GM18861 (cell line): Measurements from ENCODE around the gene EFCAB9.

ENCODE experiments used
- ATAC-seq: cut with Tn5 transposase; IDR thresholded peaks from one replicate; pipeline ENCODE4 v1.9.1; 2021; ENCODE audit not compliant: unreplicated experiment

EFCAB9 gene

GRCh38 chr5:172165465-172165864, 28.5 kb upstream of the EFCAB9 start:
- peak; percentile 75 for ATAC-seq

DNA sequence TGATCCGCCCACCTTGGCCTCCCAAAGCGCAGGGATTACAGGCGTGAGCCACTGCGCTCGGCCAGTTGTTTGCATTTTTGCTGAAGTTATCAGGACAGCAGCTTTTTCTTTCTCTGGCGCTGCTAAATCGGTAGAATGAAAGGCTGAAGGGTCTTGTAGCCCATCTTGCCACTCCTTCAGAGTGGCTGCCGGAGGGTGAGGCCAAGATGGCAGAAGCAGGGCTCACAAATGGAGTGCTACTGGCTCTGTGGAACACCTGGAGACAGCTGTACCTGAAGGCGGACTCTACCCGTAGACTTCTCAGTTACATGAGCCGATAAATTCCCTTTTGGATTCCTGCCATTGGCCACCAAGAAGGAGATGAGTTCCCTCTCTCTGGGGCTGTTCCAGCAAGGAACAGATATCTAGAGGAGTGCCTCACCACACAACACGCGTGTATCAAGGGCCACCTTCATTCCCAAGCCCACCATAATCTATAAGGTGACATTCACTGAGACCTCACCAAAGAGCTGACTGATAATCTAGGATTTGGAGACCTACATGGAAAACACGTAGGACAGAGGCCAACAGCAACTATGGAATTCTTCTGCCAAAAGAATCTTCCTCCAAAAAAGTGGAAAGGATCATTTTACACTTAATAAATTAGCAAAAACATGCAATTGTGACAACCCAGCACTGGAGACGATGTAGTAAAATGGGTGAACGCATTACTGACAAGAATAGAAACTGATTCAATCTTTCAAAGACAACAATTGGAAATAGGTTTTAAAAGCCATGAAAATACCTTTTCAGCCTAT, 27.7 kb upstream of the EFCAB9 start:
- no peak for ATAC-seq

DNA sequence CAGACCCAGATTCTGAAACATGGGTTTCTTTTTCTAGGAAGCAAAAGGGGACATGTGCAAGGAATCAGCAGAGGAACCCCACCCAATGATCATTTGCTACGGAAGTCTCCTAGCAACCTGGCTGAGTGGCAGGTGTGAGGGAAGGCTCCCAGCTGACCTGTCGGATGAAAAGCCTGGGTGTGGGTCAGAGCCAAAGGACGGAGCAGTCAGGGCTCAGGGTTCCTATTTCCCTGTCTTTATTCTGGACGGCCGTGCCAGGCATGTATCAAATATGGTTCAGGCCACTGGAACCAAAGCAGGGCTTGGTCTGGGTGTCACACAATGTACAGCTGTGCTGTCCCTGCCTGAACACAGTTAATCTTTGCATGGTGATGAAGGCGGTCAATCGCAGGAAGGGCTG, 26.1 kb upstream of the EFCAB9 start:
- no peak for ATAC-seq

DNA sequence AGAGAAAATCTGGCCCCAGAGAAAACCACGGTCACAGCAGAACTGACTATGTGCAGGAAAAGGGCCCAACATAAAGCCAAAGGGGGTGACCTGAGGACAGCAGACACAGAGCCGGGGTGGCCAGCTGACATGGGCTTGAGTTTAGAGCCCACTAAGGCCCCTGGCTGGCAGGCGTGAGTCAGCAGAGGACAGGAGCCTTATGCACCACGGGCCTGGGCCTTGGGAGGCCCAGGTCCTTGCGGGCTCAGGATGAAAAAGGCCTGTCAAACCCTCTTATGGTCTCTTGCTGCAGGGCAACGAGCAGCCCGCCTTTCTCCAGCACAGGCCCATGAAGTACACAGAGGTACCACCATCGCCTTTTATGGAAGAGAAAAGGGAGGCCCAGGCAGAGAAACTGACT, 25.7 kb upstream of the EFCAB9 start:
- ATAC-seq = no peak

DNA sequence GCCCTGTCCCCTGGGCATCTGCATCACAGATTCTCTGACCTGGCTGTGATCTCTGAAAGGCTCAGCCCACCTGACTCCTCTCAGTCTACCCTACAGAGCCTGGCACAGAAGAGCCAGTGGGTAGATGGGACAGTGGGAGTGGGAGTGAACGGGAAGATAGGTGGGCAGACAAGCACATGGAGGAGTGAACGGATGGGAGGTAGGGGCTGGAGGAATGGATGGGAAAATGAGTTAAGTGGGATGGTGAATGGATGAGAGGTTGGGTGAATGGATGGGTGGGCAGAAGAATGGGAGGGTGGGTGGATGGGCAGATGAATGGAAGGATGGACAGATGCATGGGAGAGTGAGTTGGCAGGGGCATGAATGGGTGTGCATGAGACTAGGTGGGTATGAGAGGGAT, 24.8 kb upstream of the EFCAB9 start:
- ATAC-seq = no peak

DNA sequence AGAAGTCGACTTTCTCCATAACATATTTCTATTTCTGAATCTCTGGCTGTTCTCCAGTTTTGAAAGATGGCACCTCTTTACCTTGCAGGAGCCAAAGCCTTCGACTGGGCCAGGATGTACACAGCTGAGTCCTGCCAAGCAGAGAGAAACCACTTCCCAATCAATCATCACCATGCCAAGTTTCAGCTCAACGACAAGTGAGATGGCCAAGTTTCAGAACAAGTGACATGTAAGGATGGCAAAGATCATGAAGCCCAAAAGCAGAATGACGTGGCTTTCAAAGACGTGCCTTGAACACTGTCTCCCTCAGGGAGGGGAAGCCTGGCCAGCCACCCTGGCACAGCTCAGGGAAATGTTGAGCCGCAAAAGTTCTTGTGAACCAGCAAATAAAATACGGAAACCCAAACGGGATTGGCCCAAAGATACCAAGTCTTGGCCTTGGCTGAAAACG, 23.7 kb upstream of the EFCAB9 start:
- ATAC-seq = no peak

DNA sequence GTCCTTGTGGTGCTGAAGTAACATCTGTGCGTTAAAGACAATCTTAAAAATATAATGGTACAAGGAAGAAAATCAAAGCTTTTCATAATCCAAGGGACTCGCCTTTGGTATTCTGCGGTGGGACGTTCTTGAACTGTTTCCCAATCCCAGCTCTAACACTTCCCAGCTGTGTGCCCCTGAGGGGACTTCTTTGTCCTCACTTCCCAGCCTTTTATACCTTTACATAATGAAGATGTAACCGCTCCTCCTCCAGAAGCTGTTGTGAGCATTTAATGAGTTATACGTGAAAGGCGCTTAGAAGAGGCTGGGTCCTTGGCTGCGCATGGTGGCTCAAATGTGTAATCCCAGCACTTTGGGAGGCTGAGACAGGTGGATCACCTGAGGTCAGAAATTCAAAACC, 22.9 kb upstream of the EFCAB9 start:
- ATAC-seq = no peak

GRCh38 chr5:172172912-172173563, 20.9 kb upstream of the EFCAB9 start:
- ATAC-seq = no peak

DNA sequence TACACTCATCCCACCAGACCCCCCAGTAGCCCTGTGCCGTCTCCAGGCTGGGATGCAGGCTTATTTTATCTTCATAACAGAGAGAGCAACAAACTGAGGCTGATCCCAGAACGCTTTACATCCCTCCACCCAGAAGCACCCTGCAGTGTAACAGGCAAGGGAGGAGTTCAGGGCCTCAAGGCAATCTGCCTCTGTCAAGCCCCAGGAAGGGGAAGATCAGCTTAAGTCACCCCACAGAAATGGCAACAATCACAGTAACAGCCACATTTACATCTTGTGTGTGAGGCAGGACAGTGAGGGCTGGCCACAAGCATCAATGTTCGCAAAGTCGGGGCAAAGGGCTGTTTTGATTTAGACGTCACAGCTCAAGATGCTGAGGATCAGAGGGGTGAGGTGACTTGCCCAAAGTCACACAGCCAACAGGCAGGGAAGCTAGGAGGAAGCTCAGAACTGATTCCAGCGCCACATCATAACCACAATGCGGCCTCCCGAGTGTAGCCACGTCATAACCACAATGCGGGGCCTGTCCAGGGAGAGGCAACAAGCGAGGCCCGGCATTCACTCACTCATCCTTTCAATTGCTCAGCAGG, 20.3 kb upstream of the EFCAB9 start:
- no peak for ATAC-seq

DNA sequence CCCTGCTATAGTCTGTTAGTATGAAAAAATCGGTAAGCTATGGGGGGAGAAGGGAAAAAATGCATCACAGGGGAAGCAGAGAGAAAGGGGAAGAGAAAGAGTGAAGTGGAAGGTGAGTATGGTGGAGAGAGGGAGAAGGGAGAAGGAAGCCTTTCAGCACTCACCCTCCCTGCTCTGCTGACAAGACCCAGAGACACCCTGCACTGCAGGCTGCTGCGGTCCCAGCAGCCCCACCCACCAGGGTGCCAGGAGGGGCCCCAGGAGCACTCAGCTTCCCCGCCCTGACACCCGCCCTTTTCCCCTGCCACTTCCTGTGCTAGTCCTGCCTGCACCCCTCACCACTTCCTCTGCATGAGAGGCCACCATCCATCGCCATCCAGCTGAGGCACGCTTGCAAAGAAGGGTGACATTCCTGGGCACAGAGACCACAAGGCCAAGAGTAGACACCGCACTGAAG, 18.7 kb upstream of the EFCAB9 start:
- ATAC-seq = peak; percentile 56

DNA sequence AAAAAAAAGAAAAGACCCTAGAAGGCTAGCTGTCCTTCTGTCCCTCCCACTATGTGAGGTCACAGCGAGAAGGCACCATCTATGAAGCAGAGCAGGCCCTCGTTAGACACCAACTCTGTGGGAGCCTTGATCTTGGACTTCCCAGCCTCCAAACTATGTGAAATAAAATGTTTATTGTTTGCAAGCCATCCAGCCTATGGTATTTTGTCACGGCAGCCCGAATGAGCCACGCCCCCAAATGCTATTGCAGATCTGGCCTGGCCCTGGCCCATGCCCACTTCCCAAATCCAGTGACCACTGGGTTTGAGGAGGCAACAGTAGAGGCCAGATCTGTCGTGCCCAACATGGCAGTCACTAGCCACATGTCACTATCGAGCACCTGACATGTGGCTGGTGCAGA, 16.8 kb upstream of the EFCAB9 start:
- no peak for ATAC-seq

DNA sequence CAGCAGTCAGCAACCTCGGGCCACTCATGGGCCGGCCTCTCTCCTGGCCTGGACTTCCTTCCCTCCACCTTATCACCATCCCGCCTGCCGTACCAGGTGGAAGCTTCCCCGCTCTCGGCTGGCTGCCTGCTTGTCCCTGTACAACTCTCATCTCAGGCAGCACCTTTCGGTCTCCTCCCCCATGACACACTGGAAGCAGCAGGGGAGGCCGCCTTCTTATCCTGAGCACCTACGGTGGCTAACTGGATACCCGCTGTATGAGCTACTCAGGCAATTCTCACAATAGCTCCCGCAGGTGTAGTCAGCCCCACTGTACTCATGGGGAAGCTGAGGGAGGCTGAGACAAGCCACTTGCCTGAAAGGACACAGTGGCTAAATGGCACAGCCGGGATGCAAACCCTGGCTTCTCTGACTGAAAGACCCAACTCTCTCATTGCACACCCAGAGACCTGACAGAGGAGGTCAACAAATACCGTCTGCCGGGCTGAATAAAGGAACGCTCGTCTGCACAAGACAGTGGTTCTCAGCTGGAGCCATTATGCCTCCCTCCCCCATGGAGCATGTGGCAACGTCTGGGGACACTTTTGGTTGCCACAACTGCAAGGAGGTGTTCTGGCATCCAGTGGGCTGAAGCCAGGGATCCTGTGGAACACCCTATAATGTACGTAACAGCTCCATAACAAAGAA, 15.5 kb upstream of the EFCAB9 start:
- no peak for ATAC-seq

- no peak for ATAC-seq
Observed at GRCh38 chr5:172178991-172179989, 14.7 kb upstream of the EFCAB9 start.

GRCh38 chr5:172180936-172181335, 13.0 kb upstream of the EFCAB9 start:
- no peak for ATAC-seq

GRCh38 chr5:172182291-172182690, 11.7 kb upstream of the EFCAB9 start:
- ATAC-seq = no peak

DNA sequence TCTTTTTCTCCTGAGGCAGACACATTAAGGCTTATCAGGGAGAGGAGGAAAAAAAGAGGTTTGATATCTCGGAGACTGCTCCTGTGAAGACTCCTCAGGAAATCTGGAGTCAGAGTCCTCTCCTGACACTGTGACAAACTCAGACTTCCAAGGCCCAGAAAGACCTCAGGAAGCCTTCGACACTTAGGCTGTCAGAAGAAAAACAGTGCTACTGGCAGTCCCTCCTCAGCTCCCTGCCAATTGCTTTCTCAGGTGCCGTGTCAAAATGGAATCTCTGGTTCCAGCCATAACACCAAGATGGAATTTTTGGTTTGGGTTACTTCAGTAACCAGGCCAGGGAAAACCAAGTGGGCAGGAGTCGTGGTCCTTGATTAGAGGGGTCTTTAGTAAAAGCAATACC, 10.1 kb upstream of the EFCAB9 start:
- no peak for ATAC-seq

DNA sequence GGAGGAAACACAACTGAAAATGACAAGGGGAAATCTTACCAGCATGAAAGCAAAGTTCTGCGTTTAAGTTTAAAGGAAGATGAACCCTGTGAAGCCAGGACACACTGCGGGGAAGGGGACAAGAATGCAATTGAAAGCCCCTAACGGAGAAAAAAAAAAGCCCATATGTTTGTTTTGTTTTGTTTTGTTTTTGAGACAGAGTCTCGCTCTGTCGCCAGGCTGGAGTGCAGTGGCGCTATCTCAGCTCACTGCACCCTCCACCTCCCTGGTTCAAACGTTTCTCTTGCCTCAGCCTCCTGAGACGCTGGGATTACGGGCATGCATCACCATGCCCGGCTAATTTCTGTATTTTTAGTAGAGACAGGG, 8.9 kb upstream of the EFCAB9 start:
- ATAC-seq = no peak

- no peak for ATAC-seq
Observed at GRCh38 chr5:172186114-172186695, 7.8 kb upstream of the EFCAB9 start.

DNA sequence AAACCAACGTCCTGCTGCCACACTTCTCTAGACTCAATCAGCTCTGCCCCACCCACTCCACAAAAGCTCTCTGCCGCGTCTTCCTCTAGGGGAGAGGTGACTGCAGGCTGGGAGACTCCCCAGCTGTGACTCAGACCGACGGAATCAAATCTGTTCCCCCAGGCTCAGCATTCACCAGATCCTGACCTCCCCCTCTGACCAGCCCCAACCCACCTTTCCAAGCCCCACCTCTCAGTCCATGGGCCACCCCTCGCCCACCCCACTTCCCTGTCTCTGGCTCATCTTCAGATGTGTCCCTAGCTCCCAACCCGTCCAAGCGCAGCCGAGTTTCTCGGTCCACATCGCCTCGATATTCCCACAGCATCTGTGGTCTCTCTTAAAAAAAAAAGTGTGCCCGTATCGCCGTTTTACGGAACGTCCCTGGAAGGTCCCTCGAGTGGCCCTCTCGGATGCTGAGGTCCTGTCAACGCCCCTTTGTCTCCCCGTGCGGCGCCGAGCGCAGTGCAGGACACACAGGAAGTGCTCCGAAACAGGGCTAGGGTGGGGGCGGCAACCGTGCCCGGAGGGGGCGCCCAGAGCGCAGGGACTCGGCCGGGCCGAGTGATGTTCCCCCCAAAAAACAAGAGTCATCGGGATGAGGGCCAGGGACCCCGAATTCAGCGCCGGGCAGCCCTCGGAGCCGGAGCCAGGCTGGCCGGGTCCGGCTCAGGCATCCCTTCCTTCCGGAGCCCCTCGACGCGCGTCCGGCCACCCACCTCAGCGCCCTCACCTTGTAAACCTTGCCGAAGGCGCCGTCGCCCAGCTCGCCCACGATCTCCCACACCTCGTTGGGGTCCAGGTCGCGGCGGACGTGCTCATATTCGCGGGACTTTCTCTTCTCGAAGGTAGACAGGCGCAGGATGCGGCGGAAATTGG, 6.6 kb upstream of the EFCAB9 start:
- no peak for ATAC-seq
